Pons (tissue), 1 donor: ENCODE results near the gene TMF1.

ENCODE experiments used
- DNase-seq: peaks from one replicate; pipeline ENCODE4 v3.0.0-alpha.2; 2016; ENCODE audit warnings: low spot score

The TMF1 gene

DNA sequence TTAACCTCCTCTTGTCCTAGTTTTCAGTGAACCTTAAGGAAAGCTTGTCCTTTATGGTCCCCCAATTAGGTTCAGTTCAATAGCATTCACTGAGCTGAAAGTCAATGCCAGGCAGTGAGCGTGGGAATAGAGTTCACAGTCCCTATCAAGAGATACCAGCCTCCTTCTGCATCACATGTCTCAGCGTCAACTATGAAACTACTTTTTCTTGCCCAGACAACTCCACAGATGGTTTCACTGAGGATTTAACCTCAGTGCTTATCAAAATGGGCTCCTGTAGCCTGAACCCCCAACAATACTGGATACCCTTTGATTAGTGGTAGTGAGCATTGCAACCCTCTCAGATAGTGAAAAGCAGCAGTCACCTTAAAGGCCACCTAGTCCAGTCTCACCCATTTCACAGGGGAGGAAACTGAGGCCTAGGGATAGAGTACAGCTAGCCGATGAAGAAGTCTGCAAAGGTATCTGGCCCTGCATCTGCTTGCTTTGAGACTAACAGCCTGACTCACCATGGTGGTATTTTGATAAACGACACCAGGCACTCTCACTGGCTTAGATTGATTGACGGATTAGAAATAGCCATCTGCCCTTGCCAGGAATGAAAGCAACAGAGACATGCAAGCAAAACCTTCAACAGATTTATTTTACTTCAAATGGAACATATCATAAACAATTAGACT is 29.6 kb upstream of the TMF1 start:
- DNase-seq = peak; percentile 32

DNA sequence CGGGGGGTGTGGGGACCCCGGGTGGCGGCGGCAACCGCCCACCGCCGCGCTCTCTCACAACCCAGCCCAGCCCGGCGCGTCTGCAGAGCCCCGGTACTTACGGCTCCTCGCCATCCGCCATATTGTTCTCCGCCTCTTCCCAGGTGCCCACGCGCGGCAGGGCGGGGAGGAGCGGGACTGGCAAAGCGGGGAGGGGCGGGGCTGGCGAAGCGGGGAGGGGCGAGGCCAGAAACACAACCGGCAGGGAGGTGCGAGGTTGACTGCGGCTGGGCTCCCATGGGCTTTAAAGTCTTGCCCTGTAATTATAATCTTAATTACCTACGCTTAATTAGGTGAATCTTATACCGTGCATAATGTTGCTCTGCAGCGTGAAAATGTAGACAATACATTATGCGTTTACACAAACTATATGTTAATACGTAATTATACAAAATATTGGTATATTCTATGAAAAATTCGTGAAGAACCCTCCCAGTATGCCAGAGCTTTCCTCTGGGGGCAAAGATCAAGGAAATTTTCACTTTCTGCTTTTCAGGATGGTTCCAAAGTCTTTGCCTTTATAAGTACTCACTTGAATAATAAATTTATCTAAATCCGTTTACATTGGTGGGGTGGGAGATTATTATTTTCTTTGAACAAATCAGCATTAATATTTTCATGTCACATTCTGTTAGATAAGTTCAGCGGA is 28.2 kb upstream of the TMF1 start, which contains the start of gene UBA3:
Gene UBA3 (minus strand): TSS at position 133 of the 688 bp plus-strand sequence. CDS start 12 bp downstream, at position 121.
- peak; percentile 89 for DNase-seq

GRCh38 chr3:69079269-69080159 is 27.4 kb upstream of the TMF1 start:
- DNase-seq = no peak

DNA sequence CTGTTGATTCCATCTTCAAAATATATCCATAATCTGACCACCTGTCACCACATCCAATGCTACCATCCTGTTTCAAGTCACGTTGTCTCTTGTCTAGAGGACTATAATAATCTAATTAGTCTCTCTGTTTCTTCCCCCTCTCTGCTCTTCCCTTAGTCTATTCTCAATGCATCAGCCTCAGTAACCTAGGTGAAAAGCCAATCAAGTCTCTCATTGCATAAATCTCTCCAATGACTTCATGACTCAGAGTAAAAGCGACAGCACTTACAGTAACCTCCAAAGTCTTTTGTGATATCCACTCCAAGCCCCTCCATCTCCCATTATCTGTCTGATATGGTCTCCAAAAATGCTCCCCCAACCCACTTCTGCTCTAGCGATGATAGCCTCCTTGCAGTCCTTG is 20.8 kb upstream of the TMF1 start:
- DNase-seq = no peak

- DNase-seq = no peak
These were observed 14.0 kb upstream of the TMF1 start for GRCh38 chr3:69066121-69066520.

GRCh38 chr3:69065318-69065964 is 13.3 kb upstream of the TMF1 start:
- DNase-seq = no peak

DNA sequence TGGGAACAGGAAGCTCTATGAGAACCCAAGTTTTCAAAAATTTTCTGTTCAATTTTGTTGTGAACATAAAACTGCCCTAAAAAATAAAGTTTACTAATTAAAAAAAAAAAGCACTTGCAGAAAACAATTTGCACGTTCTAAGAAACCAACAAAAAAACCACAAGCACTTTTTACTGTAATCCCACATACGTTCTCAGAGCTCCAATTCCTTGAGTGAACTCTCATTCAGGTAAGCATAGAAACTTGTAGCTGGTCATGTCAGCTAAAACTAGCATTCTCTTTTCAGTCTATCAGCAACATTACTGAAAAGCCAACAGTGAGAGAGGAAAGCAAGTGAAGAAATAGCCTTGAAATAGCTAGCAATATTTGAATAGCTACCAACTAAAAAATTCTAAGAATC is 11.5 kb upstream of the TMF1 start:
- no peak for DNase-seq

- DNase-seq = no peak
These were observed 7.6 kb upstream of the TMF1 start for GRCh38 chr3:69059688-69060087.

- DNase-seq = no peak
These were observed 6.8 kb upstream of the TMF1 start for GRCh38 chr3:69058947-69059224.

- DNase-seq = peak; percentile 49
These were observed 6.2 kb upstream of the TMF1 start for GRCh38 chr3:69058180-69058946.

- no peak for DNase-seq
These were observed 352 bp upstream of the TMF1 start for GRCh38 chr3:69052472-69052898.

DNA sequence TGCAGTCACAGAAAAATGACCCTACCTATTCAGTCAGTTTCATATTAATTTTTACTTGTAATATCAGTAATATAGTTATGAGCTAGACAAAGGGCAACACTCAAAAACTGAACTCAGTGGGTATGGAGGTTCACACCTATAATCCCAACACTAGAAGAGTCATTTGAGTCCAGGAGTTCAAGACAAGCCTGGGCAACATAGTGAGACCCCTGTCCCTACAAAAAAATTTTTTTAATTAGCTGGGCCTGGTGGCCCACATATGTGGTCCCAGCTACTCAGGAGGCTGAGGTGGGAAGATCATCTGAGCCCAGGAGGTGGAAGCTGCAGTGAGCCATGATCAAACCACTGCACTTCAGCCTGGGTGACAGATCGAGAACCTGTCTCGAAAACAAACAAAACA is 3.1 kb downstream of the TMF1 start:
- no peak for DNase-seq

DNA sequence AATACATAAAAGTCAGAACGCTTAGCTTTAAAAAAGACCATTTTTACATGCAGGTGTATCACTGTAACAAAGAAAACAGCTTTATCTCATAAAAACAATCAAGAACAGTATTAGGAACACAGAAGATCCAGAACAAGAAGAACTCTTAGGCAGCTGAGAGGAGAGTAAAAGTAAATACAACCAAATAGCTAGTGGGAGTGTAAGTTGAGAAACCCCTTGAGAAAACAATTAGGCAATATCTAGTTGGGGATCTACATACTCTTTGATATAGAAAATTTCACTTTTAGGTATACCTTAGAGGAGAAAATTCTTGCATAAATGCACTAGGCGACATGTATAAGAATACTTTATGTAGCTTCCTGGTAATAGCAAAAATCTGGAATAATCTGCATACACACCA is 7.5 kb downstream of the TMF1 start:
- no peak for DNase-seq

DNA sequence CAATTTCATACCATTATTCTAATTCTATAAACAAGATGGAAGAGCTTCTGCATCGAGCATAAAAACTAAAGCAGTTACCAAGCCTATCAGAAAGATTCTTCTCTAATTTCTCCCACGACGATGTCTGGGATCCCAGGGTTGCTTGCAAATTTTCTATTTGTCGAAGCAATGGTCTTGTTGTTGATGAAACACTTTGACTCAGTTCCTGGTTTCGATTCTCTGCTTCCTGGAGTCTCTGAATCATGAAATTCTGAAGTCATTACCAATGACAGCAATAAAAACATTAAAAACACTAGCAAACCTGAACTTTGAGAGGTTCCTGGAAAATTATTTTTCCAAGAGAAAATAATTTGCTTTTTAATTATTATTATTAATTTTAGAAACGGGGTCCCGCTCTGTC is 18.7 kb downstream of the TMF1 start:
- DNase-seq = no peak

DNA sequence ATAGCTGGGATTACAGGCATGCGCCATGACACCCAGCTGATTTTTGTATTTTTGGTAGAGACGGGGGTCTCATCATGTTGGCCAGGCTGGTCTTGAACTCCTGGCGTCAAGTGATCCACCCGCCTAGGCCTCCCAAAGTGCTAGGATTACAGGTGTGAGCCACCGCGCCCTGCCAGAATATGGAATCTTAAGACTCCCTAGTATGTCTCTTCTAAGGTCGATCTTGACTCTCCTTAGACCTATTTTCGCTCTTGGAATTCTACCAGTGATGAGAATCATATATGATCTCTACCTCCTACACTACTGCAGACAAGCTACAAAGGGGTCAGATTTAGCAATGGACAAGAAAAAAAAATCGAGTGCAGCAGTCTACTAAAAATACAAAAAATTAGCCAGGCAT is 19.4 kb downstream of the TMF1 start:
- no peak for DNase-seq

- no peak for DNase-seq
These were observed 20.0 kb downstream of the TMF1 start for GRCh38 chr3:69032142-69032541.

DNA sequence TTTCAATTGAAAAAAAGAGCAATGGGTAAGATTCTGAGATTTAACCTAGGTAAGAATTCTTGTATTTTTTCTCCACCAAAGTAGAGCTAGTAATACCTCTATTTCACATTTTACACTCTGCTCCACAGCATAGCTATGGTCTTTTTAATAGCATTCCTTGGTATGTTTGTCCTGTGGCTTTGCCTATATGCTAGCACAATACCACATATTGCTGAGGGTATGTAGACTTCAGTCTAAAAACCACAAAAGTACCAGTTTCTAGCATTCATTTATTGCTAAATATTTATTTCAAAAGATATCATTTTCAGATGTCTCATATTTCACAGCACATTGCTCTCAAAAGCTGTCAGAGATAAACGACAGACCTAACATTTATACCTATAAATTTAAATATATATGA is 20.5 kb downstream of the TMF1 start:
- DNase-seq = no peak

- DNase-seq = no peak
These were observed 31.3 kb downstream of the TMF1 start for GRCh38 chr3:69020857-69021256.

- no peak for DNase-seq
These were observed 31.7 kb downstream of the TMF1 start for GRCh38 chr3:69020424-69020823.

- DNase-seq = no peak
These were observed 35.2 kb downstream of the TMF1 start for GRCh38 chr3:69016901-69017300.

DNA sequence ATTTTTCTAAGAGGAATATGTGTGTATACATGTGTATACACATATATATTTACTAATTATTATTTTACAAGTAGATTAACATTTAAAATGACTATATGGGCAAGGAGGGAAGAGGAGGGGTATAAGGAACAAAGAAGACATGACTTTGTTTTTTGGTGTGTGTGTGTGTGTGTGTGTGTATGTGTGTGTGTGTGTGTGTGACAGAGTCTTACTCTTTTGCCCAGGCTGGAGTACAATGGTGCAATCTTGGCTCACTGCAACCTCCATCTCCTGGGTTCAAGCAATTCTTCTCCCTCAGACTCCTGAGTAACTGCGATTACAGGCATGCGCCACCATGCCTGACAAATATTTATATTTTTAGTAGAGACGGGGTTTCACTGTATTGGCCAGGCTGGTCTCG is 36.0 kb downstream of the TMF1 start:
- DNase-seq = no peak
